HG02885 (cell line): Measurements from ENCODE around the gene CEBPB.
A peak's percentile ranks its signal among the peaks of the same experiment; 100 is the strongest.
"Not testable (repeated sequence)": the region's sequence is repeated elsewhere in the genome, so short reads cannot be mapped to it uniquely, and the experiment has no call there.

ENCODE experiments used
- ATAC-seq: cut with Tn5 transposase; IDR thresholded peaks from one replicate; pipeline ENCODE4 v1.9.1; 2021; ENCODE audit warnings: mild to moderate bottlenecking; ENCODE audit not compliant: unreplicated experiment, poor library complexity

CEBPB gene

DNA sequence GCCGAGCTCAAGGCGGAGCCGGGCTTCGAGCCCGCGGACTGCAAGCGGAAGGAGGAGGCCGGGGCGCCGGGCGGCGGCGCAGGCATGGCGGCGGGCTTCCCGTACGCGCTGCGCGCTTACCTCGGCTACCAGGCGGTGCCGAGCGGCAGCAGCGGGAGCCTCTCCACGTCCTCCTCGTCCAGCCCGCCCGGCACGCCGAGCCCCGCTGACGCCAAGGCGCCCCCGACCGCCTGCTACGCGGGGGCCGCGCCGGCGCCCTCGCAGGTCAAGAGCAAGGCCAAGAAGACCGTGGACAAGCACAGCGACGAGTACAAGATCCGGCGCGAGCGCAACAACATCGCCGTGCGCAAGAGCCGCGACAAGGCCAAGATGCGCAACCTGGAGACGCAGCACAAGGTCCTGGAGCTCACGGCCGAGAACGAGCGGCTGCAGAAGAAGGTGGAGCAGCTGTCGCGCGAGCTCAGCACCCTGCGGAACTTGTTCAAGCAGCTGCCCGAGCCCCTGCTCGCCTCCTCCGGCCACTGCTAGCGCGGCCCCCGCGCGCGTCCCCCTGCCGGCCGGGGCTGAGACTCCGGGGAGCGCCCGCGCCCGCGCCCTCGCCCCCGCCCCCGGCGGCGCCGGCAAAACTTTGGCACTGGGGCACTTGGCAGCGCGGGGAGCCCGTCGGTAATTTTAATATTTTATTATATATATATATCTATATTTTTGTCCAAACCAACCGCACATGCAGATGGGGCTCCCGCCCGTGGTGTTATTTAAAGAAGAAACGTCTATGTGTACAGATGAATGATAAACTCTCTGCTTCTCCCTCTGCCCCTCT, 1.1 kb downstream of the CEBPB start:
- ATAC-seq = peak; percentile 34

- peak; percentile 30 for ATAC-seq
These were observed 2.0 kb downstream of the CEBPB start for GRCh38 chr20:50192364-50193198.

DNA sequence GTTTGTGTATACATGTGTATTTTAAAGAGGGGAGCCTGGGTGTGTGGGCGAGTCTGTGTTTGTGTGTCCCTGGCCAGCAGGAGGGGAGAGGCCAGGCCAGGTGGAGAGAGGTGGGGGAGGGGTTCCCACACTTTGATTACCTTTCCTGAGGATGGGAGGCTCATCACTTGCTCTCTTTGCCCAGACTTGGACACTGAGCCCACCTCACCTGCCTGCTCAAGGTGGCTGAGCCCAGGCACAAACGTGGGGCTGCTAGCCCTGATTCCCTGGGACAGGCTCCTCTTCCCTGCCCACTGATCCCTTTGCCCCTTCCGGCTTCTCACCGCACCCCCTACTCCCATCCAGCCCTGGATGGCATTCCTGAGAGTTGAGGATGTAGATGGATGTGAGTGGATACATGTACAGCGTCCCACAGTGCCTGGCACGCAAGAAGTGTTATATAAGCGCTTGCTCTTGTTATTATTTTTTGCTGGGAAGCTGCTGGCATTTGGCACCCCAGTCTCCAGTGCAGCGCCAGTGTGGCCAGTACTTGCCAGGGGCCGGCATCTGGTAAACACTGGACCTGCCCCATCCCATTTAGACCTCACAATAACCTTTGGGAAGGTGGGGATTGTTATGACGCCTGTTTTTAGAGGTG, 2.7 kb downstream of the CEBPB start:
- no peak for ATAC-seq

- no peak for ATAC-seq
These were observed 3.3 kb downstream of the CEBPB start for GRCh38 chr20:50193836-50194421.

DNA sequence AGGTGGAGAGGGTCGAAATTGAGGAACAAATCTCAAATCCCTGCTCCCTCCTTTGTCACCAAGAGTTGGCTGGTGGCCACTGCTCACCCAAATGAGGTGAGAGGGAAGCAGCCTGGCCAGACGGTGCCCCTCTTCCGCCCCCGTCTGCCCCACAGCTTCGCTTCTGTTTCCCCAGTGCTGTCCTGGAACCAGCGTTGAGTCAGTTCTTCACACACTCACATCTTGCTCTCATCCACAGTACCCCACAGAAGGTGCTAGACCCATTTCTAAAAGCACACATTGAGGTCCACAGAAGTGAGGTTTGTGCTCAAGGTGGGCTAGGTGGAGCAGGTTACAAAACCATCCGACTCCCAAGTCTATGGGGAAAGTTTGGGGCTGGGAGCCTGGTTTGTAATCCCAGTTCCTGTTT, 3.8 kb downstream of the CEBPB start:
- no peak for ATAC-seq

DNA sequence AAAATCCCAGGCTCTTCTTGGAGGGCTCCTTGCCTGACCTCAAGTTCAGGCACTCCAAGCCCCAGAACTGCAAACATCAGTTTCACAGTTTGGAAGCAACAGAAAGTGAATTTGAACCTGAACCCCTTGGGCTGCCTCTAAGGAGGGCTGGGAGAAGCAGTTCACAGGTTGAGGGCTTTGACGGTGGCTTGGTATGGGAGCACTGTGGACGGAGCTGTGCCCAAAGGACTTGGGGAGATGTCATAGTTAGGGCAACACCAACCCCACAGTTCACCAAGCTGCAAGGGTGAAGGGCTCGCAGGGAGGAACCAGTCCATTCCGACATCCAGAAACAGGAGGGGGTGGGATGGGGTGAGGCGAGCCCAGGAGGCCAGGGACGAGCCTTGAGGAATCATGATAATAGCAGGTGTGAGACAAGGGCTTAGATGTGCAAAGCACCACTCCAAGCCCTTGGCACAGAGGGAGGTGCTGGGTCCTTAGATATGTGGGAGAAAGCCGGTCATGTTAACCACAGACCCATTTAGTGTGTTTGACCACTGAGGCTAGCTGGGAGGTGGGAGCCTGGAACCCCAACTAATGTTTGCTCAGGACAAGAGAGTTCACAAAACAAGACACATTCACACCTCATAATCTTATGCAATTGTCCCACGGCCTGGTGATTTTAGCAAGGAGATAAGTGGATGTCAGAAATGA, 4.3 kb downstream of the CEBPB start:
- no peak for ATAC-seq

DNA sequence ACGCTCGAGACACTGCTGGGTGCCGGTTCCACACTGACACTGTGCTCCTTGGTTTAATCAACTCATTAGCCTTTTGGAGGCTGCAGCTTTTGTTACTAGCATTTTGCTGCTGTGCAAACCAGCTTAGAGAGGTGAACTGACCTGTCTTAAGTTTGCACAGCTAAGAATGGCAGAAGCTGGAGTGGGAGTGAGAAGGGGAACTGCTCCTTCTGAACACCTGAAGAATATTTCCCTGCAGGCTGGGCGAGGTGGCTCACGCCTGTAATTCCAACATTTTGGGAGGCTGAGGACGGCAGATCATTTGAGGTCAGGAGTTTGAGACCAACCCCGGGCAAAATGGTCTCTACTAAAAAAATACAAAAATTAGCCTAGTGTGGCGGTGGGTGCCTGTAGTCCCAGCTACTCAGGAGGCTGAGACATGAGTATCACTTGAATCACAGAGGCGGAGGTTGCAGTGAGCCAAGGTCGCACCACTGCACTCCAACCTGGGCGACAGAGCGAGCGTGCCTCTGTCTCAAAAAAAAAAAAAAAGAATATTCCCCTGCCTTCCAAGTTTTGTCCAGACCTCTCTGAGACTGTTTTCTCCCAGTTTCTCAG, 5.0 kb downstream of the CEBPB start:
- ATAC-seq = no peak

DNA sequence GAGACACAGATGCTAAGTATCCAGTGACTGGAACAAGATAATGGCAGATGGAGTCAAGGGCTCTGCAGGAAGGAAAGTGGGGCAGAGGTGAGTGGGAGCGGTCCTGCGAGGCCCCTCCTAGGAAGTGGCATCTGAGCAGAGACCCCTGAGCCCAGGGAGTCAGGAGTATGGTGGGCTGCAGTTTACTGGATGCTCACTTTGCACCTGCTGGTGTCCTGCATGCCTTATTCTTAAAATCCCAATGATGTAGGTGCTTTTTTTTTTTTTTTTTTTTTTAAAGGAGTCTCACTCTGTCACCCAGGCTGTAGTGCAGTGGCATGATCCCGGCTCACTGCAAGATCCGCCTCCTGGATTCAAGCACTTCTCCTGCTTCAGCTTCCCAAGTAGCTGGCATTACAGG, 5.6 kb downstream of the CEBPB start:
- no peak for ATAC-seq

- ATAC-seq = no peak
These were observed 6.3 kb downstream of the CEBPB start for GRCh38 chr20:50196896-50197295.

DNA sequence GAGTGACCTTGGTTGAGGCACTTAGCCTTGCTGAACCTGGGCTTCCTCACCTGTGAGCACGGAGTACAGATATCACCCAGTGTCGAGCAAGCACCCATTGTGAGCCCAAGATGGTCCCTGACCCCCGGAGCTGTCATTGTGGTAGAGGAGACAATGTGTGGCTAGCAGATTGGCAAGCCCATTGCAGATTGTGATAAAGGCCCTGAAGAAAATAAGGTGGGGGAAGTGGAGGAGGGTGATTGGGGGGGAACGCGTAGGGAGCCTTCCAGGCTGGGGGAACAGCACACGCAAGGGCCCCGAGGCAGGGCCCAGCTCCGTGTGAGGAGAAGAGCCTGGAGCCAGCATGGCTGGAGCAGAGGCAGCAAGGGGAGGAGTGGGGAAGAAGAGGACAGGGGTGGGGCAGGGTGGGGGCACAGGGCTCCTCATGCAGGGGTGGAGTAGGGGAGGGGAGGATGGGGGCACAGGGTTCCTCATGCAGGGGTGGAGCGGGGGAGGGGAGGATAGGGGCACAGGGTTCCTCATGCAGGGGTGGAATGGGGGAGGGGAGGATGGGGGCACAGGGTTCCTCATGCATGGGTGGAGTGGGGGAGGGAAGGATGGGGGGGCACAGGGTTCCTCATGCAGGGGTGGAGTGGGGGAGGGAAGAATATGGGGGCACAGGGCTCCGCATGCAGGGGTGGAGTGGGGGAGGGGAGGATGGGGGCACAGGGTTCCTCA, 7.0 kb downstream of the CEBPB start:
- ATAC-seq = no peak

GRCh38 chr20:50198180-50198666, 7.6 kb downstream of the CEBPB start:
- no peak for ATAC-seq

DNA sequence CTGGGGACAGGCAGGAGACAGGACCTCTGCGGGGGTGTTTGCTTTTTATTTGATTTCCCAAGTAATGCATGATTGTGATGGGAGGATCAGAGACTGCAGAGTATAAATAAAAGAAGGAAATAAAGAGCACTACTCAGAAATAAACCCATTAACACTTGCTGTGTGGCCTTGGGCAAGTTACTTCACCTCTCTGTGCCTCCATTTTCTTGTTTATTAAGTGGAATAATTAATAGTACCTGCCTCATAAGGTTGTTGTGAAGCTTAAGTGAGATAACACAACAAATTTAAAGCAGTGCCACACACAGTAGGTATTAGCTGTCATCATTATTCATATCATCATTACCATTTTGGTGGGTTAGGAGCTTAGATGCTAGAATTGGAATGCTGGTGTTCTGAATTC, 8.1 kb downstream of the CEBPB start:
- no peak for ATAC-seq

- ATAC-seq = no peak
These were observed 9.1 kb downstream of the CEBPB start for GRCh38 chr20:50199703-50200102.

GRCh38 chr20:50200482-50201104, 10.0 kb downstream of the CEBPB start:
- no peak for ATAC-seq

- not testable (repeated sequence) for ATAC-seq
These were observed 11.1 kb downstream of the CEBPB start for GRCh38 chr20:50201710-50202109.

- no peak for ATAC-seq
These were observed 12.0 kb downstream of the CEBPB start for GRCh38 chr20:50202677-50203076.

- no peak for ATAC-seq
These were observed 13.6 kb downstream of the CEBPB start for GRCh38 chr20:50203951-50204937.
